GM21367 (cell line): ENCODE measurements around the gene CREB3.

Experiments
- ATAC-seq: cut with Tn5 transposase; IDR thresholded peaks from one replicate; pipeline ENCODE4 v1.9.1; 2021; ENCODE audit not compliant: unreplicated experiment

Gene CREB3

GRCh38 chr9:35771943-35772342, 39.5 kb downstream of the CREB3 start:
- no peak for ATAC-seq

GRCh38 chr9:35774907-35775635, 42.6 kb downstream of the CREB3 start:
- no peak for ATAC-seq

- ATAC-seq = no peak
Observed at GRCh38 chr9:35776018-35776417, 43.6 kb downstream of the CREB3 start.

GRCh38 chr9:35778496-35778895, 46.0 kb downstream of the CREB3 start:
- ATAC-seq = no peak

- no peak for ATAC-seq
Observed at GRCh38 chr9:35781066-35781465, 48.6 kb downstream of the CREB3 start.

GRCh38 chr9:35783418-35783817, 51.0 kb downstream of the CREB3 start:
- no peak for ATAC-seq
